IPS DF 6.9 (cell line): ENCODE data around the gene HIGD1C.
"Not testable (repeated sequence)": the region's sequence is repeated elsewhere in the genome, so short reads cannot be mapped to it uniquely, and the experiment has no call there.

ENCODE experiments used
- DNase-seq: peaks from one replicate; pipeline ENCODE4 v3.0.0-alpha.2; 2013; ENCODE audit warnings: low read depth, low spot score
- H3K27ac ChIP-seq: one replicate; pipeline ENCODE4 v1.5.1; 2013; ENCODE audit warnings: low read length, control low read depth
- H3K27me3 ChIP-seq: 2 replicates; pipeline ENCODE4 v1.6.1; 2013; ENCODE audit warnings: mild to moderate bottlenecking, low read length; ENCODE audit not compliant: control insufficient read depth, insufficient read depth
- H3K36me3 ChIP-seq: 2 replicates; pipeline ENCODE4 v1.6.1; 2013; ENCODE audit warnings: low read length; ENCODE audit not compliant: control insufficient read depth, insufficient read depth
- H3K4me1 ChIP-seq: 2 replicates; pipeline ENCODE4 v1.6.1; 2013; ENCODE audit warnings: low read length; ENCODE audit not compliant: control insufficient read depth, insufficient read depth
- H3K4me3 ChIP-seq: 2 replicates; pipeline ENCODE4 v1.5.1; 2013; ENCODE audit warnings: mild to moderate bottlenecking, low read length
- H3K9me3 ChIP-seq: 2 replicates; pipeline ENCODE4 v1.6.1; 2013; ENCODE audit warnings: low read length, inconsistent platforms; ENCODE audit not compliant: control insufficient read depth, insufficient read depth
- WGBS: extraction: QIAGEN DNeasy Blood & Tissue Kit; methylation state at CpG from one replicate; pipeline ENCODE4 v1.1.7; 2013; ENCODE audit warnings: mixed read lengths, missing lambda C conversion rate; ENCODE audit not compliant: insufficient read length, insufficient coverage; 5-methylcytosine and 5-hydroxymethylcytosine counted together

The HIGD1C gene

GRCh38 chr12:50924439-50925341 lies 27.7 kb upstream of the HIGD1C start:
- H3K4me1 ChIP-seq: no peaks in the 10 kb centered on the region
- no peak overlapping the region for H3K27ac ChIP-seq
- H3K4me3 ChIP-seq: peak overlapping the region; percentile 20; the same call in 1 of the 2 replicates
- WGBS: no CpG with 5 or more reads among the region's 13 CpGs
- H3K9me3 ChIP-seq: no peaks in the 10 kb centered on the region
- no peak for DNase-seq
- H3K27me3 ChIP-seq: no peaks in the 10 kb centered on the region
- no peaks in the 10 kb centered on the region for H3K36me3 ChIP-seq

GRCh38 chr12:50925342-50925651 lies 27.0 kb upstream of the HIGD1C start:
- DNase-seq: no peak
- Histone ChIP-seq H3K9me3 (no peaks in the 10 kb centered on the region), H3K27ac (no peak overlapping the region), H3K27me3 (no peaks in the 10 kb centered on the region), H3K36me3 (no peaks in the 10 kb centered on the region), H3K4me1 (no peaks in the 10 kb centered on the region), H3K4me3 (peak overlapping the region; percentile 20; the same call in 1 of the 2 replicates)
- WGBS: no CpG with 5 or more reads among the region's 7 CpGs

GRCh38 chr12:50925920-50926319 lies 26.4 kb upstream of the HIGD1C start:
- Histone ChIP-seq H3K4me3 (no peak overlapping the region), H3K9me3 (no peaks in the 10 kb centered on the region), H3K4me1 (no peaks in the 10 kb centered on the region), H3K27me3 (no peaks in the 10 kb centered on the region), H3K27ac (no peak overlapping the region), H3K36me3 (no peaks in the 10 kb centered on the region)
- no CpG with 5 or more reads among the region's 1 CpG for WGBS
- DNase-seq: no peak

GRCh38 chr12:50926415-50926814 lies 25.9 kb upstream of the HIGD1C start:
- Histone ChIP-seq H3K27ac (no peak overlapping the region), H3K9me3 (no peaks in the 10 kb centered on the region), H3K4me1 (no peaks in the 10 kb centered on the region), H3K36me3 (no peaks in the 10 kb centered on the region), H3K4me3 (no peak overlapping the region), H3K27me3 (no peaks in the 10 kb centered on the region)
- DNase-seq: no peak
- no CpG with 5 or more reads among the region's 1 CpG for WGBS

- no CpG with 5 or more reads among the region's 3 CpGs for WGBS
- not testable (repeated sequence) for H3K9me3 ChIP-seq, H3K27me3 ChIP-seq, H3K27ac ChIP-seq, H3K36me3 ChIP-seq, DNase-seq, H3K4me1 ChIP-seq, H3K4me3 ChIP-seq
Observed at GRCh38 chr12:50926932-50927331, 25.4 kb upstream of the HIGD1C start.

- no CpG with 5 or more reads among the region's 2 CpGs for WGBS
- Histone ChIP-seq H3K27ac (no peak overlapping the region), H3K4me3 (no peak overlapping the region)
Observed at GRCh38 chr12:50927356-50927755, 25.0 kb upstream of the HIGD1C start.

GRCh38 chr12:50927766-50928224 lies 24.5 kb upstream of the HIGD1C start:
- Histone ChIP-seq H3K9me3 (no peaks in the 10 kb centered on the region), H3K4me1 (no peaks in the 10 kb centered on the region), H3K27me3 (no peaks in the 10 kb centered on the region), H3K4me3 (no peak overlapping the region), H3K36me3 (no peaks in the 10 kb centered on the region), H3K27ac (no peak overlapping the region)
- no peak for DNase-seq
- WGBS: no CpG with 5 or more reads among the region's 6 CpGs

More at GRCh38 chr12:50927356-50927755, 25.0 kb upstream of the HIGD1C start:
- Histone ChIP-seq H3K9me3 (no peaks in the 10 kb centered on the region), H3K4me1 (no peaks in the 10 kb centered on the region), H3K27me3 (no peaks in the 10 kb centered on the region), H3K36me3 (no peaks in the 10 kb centered on the region)
- DNase-seq: no peak

- WGBS: no CpG with 5 or more reads among the region's 3 CpGs
- no peaks in the 10 kb centered on the region for H3K9me3 ChIP-seq
- no peak for DNase-seq
- no peaks in the 10 kb centered on the region for H3K36me3 ChIP-seq
- H3K27ac ChIP-seq: no peak overlapping the region
- no peaks in the 10 kb centered on the region for H3K4me1 ChIP-seq
- no peak overlapping the region for H3K4me3 ChIP-seq
- no peaks in the 10 kb centered on the region for H3K27me3 ChIP-seq
Observed at GRCh38 chr12:50928392-50928791, 24.0 kb upstream of the HIGD1C start.

GRCh38 chr12:50929831-50930230 lies 22.5 kb upstream of the HIGD1C start:
- Histone ChIP-seq H3K4me1 (no peaks in the 10 kb centered on the region), H3K27ac (no peak overlapping the region), H3K9me3 (no peaks in the 10 kb centered on the region), H3K36me3 (no peaks in the 10 kb centered on the region), H3K27me3 (no peaks in the 10 kb centered on the region), H3K4me3 (no peak overlapping the region)
- no CpG with 5 or more reads among the region's 3 CpGs for WGBS
- no peak for DNase-seq

- not testable (repeated sequence) for H3K27ac ChIP-seq, H3K9me3 ChIP-seq, DNase-seq, H3K4me3 ChIP-seq, H3K36me3 ChIP-seq, H3K4me1 ChIP-seq, H3K27me3 ChIP-seq
- WGBS: no CpG with 5 or more reads among the region's 12 CpGs
Observed at GRCh38 chr12:50930477-50930876, 21.9 kb upstream of the HIGD1C start.

GRCh38 chr12:50932787-50933280 lies 19.5 kb upstream of the HIGD1C start:
- H3K36me3 ChIP-seq: no peaks in the 10 kb centered on the region
- no peak overlapping the region for H3K4me3 ChIP-seq
- no CpG with 5 or more reads among the region's 2 CpGs for WGBS
- no peaks in the 10 kb centered on the region for H3K9me3 ChIP-seq
- H3K27me3 ChIP-seq: no peaks in the 10 kb centered on the region
- H3K4me1 ChIP-seq: no peaks in the 10 kb centered on the region
- DNase-seq: no peak
- no peak overlapping the region for H3K27ac ChIP-seq
